Measurements from ENCODE around the gene MPRIP.

Gene MPRIP

GRCh38 chr17:17050346-17051345 lies 8.4 kb downstream of the MPRIP start:
- no peak for DNase-seq (ENCODE audit: low read depth)

DNA sequence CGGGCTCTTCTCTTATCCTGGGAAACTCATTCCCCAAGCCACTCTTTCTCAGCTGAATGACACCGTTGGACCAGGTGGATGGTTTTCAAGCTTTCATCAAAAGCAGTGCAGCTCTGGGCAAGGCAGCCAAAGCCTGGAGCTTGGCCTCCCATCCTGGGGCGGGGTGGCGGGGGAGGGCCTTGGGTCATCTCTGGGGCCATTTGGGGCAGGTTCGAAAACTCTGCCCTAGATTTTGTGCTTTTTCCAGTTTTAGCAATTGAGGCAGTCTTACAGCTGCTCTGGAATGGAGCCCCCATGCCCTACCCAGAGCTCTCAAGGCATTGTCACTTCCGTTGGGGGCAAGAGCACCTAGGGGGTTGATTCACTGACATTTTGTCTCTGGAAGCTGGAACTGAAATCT lies 9.1 kb downstream of the MPRIP start:
- no peak for DNase-seq (ENCODE audit: low read depth)

- DNase-seq (ENCODE audit: low read depth) = no peak
These were observed 9.7 kb downstream of the MPRIP start for GRCh38 chr17:17051791-17052461.

DNA sequence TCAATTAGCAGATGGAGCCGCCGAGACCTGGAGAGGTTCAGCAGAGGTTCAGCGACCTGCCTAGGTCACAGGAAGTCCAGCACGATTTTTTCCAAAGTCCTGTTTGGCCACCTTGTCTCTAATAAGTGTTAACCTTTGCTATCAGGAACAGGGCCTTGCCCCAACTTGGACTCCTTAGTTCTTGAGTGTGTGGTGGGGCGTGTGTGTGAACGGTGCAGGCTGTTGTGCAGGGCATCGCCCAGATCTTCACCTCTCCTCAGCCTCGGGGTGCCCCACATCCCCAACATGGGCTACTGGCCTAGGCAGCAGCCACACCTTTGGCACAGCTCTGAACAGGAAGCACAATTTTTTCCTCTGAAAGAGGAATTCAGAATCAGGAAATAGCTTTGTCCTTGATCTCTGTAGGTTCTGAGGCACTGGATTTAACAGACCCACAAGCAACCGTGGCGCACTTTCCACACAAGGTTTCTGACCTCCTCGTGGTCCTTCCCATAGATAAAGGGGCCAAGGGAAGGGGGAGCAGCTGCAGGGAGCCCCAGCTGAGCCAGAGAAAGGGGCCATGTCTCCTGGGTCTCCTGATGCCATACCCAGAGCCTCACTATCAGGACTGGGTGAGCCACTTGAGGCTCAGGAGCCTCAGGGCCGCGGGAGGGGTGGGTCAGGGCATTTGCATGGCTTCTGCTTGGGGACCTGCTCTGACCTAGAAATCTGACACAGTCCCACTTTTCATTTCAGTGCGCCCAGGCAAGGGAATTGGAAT lies 10.4 kb downstream of the MPRIP start:
- DNase-seq (ENCODE audit: low read depth) = no peak

- DNase-seq (ENCODE audit: low read depth) = no peak
These were observed 11.5 kb downstream of the MPRIP start for GRCh38 chr17:17053446-17054379.

DNA sequence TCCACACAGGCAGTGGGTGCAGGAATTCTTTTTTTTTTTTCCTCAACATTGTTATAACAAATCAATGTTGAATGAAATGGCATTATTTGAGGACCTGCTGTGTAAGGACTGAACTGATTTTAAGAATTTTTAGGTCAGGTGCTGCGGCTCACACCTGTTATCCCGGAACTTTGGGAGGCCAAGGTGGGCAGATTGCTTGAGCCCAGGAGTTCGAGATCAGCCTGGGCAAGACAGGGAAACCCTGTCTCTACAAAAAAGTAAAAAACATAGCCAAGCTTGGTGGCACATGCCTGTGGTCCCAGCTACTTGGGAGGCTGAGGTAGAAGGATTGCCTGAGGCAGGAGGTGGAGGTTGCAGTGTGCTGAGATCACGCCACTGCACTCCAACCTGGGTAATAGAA lies 12.4 kb downstream of the MPRIP start:
- DNase-seq (ENCODE audit: low read depth) = no peak

DNA sequence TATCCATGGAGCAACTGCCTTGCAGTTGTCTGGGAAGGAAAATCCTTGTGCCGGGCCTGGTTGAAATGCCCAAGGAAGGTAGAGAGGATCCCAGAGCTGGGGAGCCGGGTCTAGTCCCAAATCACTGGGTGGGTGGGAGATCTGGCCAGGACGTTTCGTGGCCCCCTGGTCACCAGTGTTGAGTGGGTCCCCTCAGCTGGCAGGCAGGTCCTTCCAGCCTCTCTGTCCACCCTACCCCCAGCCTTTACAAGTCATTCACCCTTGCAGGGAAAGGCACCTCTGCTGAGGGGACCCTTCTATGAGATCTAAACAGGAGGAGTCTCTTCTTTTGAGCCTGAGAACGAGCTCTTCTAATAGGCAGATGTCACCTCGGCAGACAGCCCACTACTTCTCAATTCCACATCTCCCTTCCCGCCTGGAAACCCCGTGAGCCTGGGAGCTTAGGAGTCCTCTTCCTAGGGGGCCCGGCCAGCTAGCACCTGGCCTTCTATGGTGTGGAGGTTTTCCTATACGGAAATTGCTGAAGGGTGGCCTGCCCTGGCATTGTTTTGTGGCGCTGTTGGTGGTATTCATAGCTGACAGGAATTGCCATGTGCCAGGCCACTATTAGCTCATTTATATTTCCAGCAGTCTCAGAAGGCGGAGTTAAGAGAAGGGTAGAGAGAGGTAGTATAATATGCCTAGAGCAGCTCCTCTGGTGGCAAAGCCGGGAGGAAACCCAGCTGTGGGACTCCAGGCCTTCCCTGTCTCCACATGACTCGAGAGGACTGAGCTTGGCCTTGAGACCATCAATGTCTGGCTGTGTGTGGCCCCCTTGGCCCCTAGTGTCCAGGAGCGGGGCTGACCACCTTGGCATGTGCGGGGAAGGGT lies 13.3 kb downstream of the MPRIP start:
- DNase-seq (ENCODE audit: low read depth) = no peak

- no peak for DNase-seq (ENCODE audit: low read depth)
These were observed 13.9 kb downstream of the MPRIP start for GRCh38 chr17:17056156-17056539.

DNA sequence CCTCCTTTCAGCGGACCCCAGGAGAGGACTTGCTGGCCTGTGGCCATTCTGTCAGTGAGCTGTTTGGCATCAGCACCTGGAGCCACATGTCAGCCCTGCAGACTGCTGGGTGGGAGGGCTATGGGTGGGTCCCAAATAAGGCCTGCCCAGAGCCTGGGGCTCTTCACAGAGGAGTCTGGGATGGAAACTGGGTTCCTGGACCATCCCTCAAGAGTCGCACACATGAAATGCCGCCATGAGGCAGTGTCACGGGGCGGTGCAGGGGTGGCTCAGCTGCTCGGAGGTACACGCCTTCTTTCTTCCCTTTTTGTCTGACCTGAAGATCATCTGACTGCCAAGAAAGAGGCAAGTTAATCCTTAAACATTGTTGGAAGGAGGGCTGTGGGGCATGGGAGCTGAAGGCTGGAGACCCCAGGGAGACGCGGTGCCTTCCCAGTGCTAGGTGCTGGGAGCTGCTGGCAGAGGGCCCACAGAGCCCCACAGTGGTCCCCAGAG lies 14.8 kb downstream of the MPRIP start:
- no peak for DNase-seq (ENCODE audit: low read depth)

- DNase-seq (ENCODE audit: low read depth) = no peak
These were observed 16.0 kb downstream of the MPRIP start for GRCh38 chr17:17058304-17058703.

DNA sequence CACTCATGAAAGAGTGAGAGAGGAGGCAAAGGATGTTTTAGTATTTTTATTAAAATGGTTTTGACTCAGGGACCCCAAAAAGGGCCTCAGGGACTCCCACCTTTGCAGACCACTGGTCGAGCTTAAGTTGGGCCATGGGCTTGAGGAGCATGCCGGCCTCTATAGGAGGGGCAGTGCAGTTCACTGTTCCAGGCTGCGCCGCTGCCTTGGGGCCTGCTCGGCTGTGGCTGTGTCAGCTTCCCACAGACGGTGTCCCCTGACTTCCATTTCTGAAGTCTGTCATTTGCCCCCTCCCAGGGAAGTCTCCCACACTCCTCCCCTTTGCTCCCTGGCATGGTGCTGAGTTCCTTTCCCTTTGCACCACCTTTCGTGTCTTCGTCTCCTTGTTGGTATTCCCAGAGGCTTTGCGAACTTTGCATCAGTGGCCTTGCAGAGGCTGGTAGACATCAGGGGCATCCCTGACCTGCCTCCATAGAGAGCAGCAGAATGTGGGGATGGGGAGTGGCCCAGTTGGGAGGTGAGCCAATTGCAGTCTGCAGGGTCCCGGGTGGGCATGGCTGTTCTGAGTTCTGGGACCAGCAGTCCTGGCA lies 17.1 kb downstream of the MPRIP start:
- no peak for DNase-seq (ENCODE audit: low read depth)

DNA sequence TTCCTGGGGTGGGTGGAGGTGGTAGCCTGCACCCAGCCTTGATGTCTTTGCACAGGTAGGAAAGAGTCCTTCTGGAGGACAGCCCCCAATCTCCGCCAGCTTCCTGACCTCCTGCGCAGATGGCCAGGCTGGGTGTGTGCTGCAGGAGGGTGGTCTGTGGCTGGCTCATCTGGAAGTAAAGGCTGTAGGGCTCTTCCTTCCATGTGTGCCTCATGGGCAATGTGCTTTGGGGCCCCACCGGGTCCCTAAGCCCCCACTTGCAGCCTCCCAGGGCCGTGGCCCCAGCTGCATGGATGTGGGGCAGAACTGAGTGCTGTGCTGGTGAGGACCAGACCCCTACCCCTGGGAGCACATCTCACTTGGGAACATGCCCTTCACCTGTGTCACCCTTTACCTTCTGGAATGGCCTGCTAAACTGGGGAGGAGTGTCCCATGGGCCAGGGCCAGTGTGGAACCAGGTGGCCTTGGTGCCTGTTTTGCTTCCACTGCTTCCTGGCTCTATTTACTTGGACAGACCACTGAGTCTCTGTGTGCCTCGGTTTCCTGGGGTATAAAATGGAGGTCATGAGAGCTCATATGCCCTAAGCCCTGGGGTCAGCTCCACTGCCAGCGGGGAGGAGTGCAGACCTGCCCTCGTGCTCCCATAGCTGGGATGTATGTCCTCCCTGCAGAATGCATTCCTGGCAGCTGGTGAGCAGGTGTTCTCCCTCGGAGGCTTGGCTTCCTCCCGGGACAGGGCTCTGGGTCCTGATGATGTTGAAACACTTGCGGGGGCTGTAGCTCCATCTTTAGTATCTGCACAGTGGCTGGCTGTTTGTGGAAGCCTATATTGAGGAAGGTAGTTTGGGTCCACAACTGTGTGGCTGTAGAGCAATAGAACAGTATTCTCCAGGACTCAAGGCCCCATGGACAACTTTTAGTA lies 18.0 kb downstream of the MPRIP start:
- DNase-seq (ENCODE audit: low read depth) = no peak

GRCh38 chr17:17060930-17061329 lies 18.7 kb downstream of the MPRIP start:
- DNase-seq (ENCODE audit: low read depth) = no peak

DNA sequence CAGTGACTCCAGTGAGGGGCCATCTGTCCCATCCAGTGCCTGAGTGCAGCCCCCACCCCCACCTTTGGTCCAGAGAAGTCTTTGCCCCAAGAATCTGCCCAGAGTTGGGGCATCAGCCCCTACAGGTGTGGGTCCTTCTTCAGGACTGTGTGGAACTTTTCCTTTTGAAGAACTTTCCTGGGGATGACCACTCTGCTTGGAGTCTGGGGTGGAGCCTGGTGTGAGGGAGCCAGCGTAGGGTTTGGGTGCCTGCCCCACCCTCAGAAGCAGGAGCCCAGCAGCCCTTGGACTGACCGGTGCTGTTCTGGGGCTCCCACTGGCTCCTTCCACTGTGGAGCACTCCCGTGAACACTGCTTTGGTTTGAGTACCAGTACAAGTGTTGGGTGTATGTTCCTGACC lies 19.3 kb downstream of the MPRIP start:
- DNase-seq (ENCODE audit: low read depth) = no peak

DNA sequence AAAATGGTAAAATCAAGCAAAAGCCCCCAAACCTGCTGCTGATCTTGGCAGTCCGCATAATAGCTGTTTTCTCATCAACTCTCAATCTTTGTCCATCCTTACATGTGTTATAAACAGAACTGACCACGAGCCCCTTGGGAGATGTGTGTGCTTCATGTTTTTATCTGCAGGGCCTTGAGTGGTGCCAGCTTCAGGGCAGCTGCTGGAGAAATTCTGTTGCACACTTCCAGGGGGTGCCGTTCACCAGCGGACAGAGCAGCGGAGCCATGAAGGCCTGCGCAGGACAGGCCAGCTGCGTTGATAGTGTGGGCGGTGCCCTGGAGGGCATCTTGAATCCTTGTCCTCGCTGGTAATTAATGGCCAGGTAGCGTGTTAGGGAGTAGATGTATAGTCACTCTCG lies 20.1 kb downstream of the MPRIP start:
- DNase-seq (ENCODE audit: low read depth) = no peak

DNA sequence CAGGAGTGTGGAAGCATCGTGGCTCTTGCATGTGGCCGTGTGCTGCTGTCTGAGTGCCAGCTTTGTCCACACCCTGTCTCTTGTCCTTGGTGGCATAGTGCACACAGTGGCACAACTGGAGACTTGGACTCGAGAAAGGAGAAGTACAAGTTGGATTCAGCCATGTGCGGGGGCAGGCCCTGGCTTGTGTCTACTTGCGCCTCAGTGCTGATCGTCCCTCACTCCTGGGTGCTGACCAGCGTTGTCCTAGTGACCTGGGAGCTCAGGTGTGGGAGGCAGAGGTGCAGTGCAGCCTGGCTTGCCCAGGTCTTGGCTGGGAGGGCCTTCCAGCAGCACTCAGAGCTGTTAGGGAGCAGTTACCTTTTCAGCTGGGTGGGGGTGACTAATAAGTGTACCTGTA lies 20.6 kb downstream of the MPRIP start:
- DNase-seq (ENCODE audit: low read depth) = no peak

GRCh38 chr17:17063546-17064122 lies 21.4 kb downstream of the MPRIP start:
- DNase-seq (ENCODE audit: low read depth) = no peak

DNA sequence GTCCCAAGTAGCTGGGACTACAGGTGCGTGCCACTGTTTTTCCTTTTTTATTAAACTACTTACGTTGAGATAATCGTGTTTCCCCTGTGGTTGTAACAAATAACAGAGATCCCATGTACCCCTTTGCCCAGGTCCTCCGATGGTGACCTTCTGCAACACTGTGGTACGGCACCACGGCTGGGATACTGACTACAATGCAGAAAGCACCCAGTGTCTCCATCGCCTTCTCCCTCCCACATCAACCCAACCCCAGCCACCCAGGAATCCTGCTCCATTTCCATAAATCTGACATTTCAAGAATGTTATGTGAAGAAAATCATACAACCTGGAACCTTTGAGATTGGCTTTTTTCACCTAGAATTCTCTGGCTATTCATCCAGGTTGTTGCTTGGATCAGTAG lies 22.1 kb downstream of the MPRIP start:
- DNase-seq (ENCODE audit: low read depth) = no peak
